Measurements from ENCODE around the gene BICD1. TPM values are rescaled to one million over a fixed set of nuclear protein-coding genes. Genes with fewer than 3 reads are reported as not detected.
"Not testable (repeated sequence)": the region's sequence is repeated elsewhere in the genome, so short reads cannot be mapped to it uniquely, and the experiment has no call there.

Gene BICD1
- total and polyA plus RNA-seq, 4 experiments from 2014 or later, result 3.7 to 20.3 (median 12.4) TPM

- no peak for DNase-seq
These were observed 21.9 kb upstream of the BICD1 start for GRCh38 chr12:32084753-32085152.

GRCh38 chr12:32087306-32087705 lies 19.3 kb upstream of the BICD1 start:
- Mint-ChIP-seq H3K36me3 (no peaks in the 10 kb centered on the region), H3K4me1 (no peaks in the 10 kb centered on the region), H3K9me3 (no peaks in the 10 kb centered on the region)

More at GRCh38 chr12:32084753-32085152, 21.9 kb upstream of the BICD1 start:
- Mint-ChIP-seq H3K27me3 (no peaks in the 10 kb centered on the region), H3K4me3 (no peak overlapping the region), H3K27ac (no peak overlapping the region), H3K36me3 (no peaks in the 10 kb centered on the region), H3K9me3 (no peaks in the 10 kb centered on the region), H3K4me1 (no peaks in the 10 kb centered on the region)
- H3K27ac ChIP-seq (ENCODE audit: low read depth, low read length), result no peak overlapping the region
- no peaks in the 10 kb centered on the region for H3K9me3 ChIP-seq (ENCODE audit: control insufficient read depth in 1 of 2, low read length in 2 of 2)
- no peaks in the 10 kb centered on the region for H3K36me3 ChIP-seq (ENCODE audit: insufficient read depth, low read length)
- ChIA-PET CTCF (ENCODE audit: partially characterized antibody) (interaction anchor here (1.1 to 1.9 kb wide), 2 partner anchors 9 to 24 kb away, joined by 3 to 7 read pairs; no protein-coding TSS in a partner anchor), POLR2A (ENCODE audit: partially characterized antibody) (no interaction called here)
- no peak overlapping the region for H3K4me3 ChIP-seq (ENCODE audit: low read length in 2 of 2)
- no peaks in the 10 kb centered on the region for H3K27me3 ChIP-seq (ENCODE audit: insufficient read depth, low read length)
- H3K4me1 ChIP-seq (ENCODE audit: insufficient read depth, low read length), result no peaks in the 10 kb centered on the region
- intact Hi-C loops (cut with micrococcal nuclease), result no loop called here

DNA sequence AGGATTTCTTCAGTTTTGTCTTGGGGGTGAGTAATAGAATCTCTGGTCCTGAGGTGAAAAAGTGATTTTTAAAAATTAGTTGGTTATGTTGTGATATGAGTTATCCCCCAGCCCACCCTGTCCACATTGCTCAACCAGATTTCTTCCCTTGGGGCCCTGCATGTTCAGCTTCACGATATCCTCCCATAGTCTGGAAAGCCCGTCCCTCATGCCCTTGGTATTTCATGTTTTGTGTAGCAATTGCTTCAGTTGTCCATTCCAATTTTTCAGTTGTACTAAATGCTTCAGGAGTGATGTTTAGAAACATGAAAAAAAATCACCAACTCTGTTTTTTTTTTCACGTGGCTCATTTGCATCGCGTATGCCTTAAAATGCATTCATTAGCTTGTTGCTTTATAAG lies 17.5 kb upstream of the BICD1 start:
- no peaks in the 10 kb centered on the region for H3K36me3 Mint-ChIP-seq
- POLR2A ChIA-PET (ENCODE audit: partially characterized antibody), result no interaction called here

More at GRCh38 chr12:32087306-32087705, 19.3 kb upstream of the BICD1 start:
- H3K4me3 Mint-ChIP-seq, result no peak overlapping the region
- DNase-seq, result no peak
- ChIA-PET CTCF (ENCODE audit: partially characterized antibody) (no interaction called here), POLR2A (ENCODE audit: partially characterized antibody) (no interaction called here)
- no peaks in the 10 kb centered on the region for H3K4me1 ChIP-seq (ENCODE audit: insufficient read depth, low read length)
- H3K27me3 ChIP-seq (ENCODE audit: insufficient read depth, low read length), result no peaks in the 10 kb centered on the region
- no peak overlapping the region for H3K27ac ChIP-seq (ENCODE audit: low read depth, low read length)
- intact Hi-C loops (cut with micrococcal nuclease), result no loop called here
- no peaks in the 10 kb centered on the region for H3K9me3 ChIP-seq (ENCODE audit: control insufficient read depth in 1 of 2, low read length in 2 of 2)
- H3K4me3 ChIP-seq (ENCODE audit: low read length in 2 of 2), result no peak overlapping the region
- no peak overlapping the region for H3K27ac Mint-ChIP-seq
- H3K36me3 ChIP-seq (ENCODE audit: insufficient read depth, low read length), result no peaks in the 10 kb centered on the region
- no peaks in the 10 kb centered on the region for H3K27me3 Mint-ChIP-seq

DNA sequence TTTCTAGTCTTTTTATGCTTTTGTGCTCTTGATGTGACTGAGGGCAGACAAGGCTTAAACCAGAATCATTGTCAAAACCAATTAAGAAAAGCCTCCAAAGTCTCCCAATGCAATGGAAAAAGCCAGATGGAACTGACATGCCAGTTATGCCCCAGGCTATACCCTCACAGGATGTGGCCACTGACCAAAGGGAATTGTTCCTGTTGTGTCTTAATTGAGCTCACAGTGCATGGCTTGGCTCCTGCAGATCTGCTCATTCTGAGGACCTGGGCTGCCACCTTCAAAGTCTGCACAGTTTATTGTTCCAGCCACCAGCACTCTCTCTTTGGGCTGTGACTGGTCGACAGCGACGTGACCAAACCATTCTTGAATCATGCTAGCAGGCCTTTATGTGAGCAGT lies 17.1 kb upstream of the BICD1 start:
- Mint-ChIP-seq H3K4me3 (no peak overlapping the region), H3K4me1 (no peaks in the 10 kb centered on the region), H3K36me3 (no peaks in the 10 kb centered on the region), H3K9me3 (no peaks in the 10 kb centered on the region), H3K27ac (no peak overlapping the region), H3K27me3 (no peaks in the 10 kb centered on the region)
- DNase-seq, result no peak
- Histone ChIP-seq H3K9me3 (ENCODE audit: control insufficient read depth in 1 of 2, low read length in 2 of 2) (no peaks in the 10 kb centered on the region), H3K4me1 (ENCODE audit: insufficient read depth, low read length) (no peaks in the 10 kb centered on the region), H3K36me3 (ENCODE audit: insufficient read depth, low read length) (no peaks in the 10 kb centered on the region), H3K4me3 (ENCODE audit: low read length in 2 of 2) (no peak overlapping the region), H3K27ac (ENCODE audit: low read depth, low read length) (no peak overlapping the region), H3K27me3 (ENCODE audit: insufficient read depth, low read length) (no peaks in the 10 kb centered on the region)
- CTCF ChIA-PET (ENCODE audit: partially characterized antibody), result no interaction called here
- POLR2A ChIA-PET (ENCODE audit: partially characterized antibody), result no interaction called here
- intact Hi-C loops (cut with micrococcal nuclease), result no loop called here

More for the DNA sequence above, 17.5 kb upstream of the BICD1 start:
- no peaks in the 10 kb centered on the region for H3K9me3 ChIP-seq (ENCODE audit: control insufficient read depth in 1 of 2, low read length in 2 of 2)
- no peaks in the 10 kb centered on the region for H3K4me1 ChIP-seq (ENCODE audit: insufficient read depth, low read length)
- no peak for DNase-seq
- CTCF ChIA-PET (ENCODE audit: partially characterized antibody), result no interaction called here
- no peaks in the 10 kb centered on the region for H3K36me3 ChIP-seq (ENCODE audit: insufficient read depth, low read length)
- no peaks in the 10 kb centered on the region for H3K4me1 Mint-ChIP-seq
- no peak overlapping the region for H3K27ac Mint-ChIP-seq
- no peak overlapping the region for H3K4me3 ChIP-seq (ENCODE audit: low read length in 2 of 2)
- H3K27me3 Mint-ChIP-seq, result no peaks in the 10 kb centered on the region
- H3K9me3 Mint-ChIP-seq, result no peaks in the 10 kb centered on the region
- no peaks in the 10 kb centered on the region for H3K27me3 ChIP-seq (ENCODE audit: insufficient read depth, low read length)
- intact Hi-C loops (cut with micrococcal nuclease), result no loop called here
- H3K27ac ChIP-seq (ENCODE audit: low read depth, low read length), result no peak overlapping the region
- no peak overlapping the region for H3K4me3 Mint-ChIP-seq

DNA sequence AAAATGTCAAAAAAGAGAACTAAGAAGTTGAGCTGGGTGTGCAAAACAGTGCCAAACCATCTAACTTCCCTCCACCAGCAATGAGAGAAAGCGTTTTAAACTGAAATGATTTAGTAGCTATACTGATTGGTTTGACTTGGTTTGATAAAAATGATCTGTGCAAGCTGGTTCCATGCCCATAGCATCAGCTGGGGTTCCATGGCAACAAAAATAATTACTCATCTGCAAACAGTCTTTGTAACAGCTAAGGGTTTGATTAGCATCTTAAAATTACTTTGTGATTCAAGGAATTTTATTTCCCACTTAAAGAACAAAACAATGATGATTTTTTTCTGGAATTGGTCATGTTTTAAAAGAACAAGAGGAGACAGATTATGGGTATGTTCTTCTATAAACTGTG lies 15.0 kb upstream of the BICD1 start:
- Mint-ChIP-seq H3K36me3 (no peaks in the 10 kb centered on the region), H3K4me1 (no peaks in the 10 kb centered on the region), H3K4me3 (no peak overlapping the region), H3K9me3 (no peaks in the 10 kb centered on the region), H3K27me3 (no peaks in the 10 kb centered on the region), H3K27ac (no peak overlapping the region)
- ChIA-PET POLR2A (ENCODE audit: partially characterized antibody) (no interaction called here), CTCF (ENCODE audit: partially characterized antibody) (no interaction called here)
- H3K27me3 ChIP-seq (ENCODE audit: insufficient read depth, low read length), result no peaks in the 10 kb centered on the region
- H3K9me3 ChIP-seq (ENCODE audit: control insufficient read depth in 1 of 2, low read length in 2 of 2), result no peaks in the 10 kb centered on the region
- no peak overlapping the region for H3K27ac ChIP-seq (ENCODE audit: low read depth, low read length)
- intact Hi-C loops (cut with micrococcal nuclease), result no loop called here
- no peaks in the 10 kb centered on the region for H3K36me3 ChIP-seq (ENCODE audit: insufficient read depth, low read length)
- no peak for DNase-seq
- no peaks in the 10 kb centered on the region for H3K4me1 ChIP-seq (ENCODE audit: insufficient read depth, low read length)
- no peak overlapping the region for H3K4me3 ChIP-seq (ENCODE audit: low read length in 2 of 2)

GRCh38 chr12:32098112-32098511 lies 8.5 kb upstream of the BICD1 start:
- CTCF ChIA-PET (ENCODE audit: partially characterized antibody), result no interaction called here
- H3K4me1 ChIP-seq (ENCODE audit: insufficient read depth, low read length), result no peaks in the 10 kb centered on the region
- H3K27me3 ChIP-seq (ENCODE audit: insufficient read depth, low read length), result no peaks in the 10 kb centered on the region
- no peak for DNase-seq
- no peaks in the 10 kb centered on the region for H3K36me3 ChIP-seq (ENCODE audit: insufficient read depth, low read length)
- no peak overlapping the region for H3K4me3 ChIP-seq (ENCODE audit: low read length in 2 of 2)
- Mint-ChIP-seq H3K4me3 (no peak overlapping the region), H3K27me3 (no peaks in the 10 kb centered on the region), H3K27ac (no peak overlapping the region), H3K9me3 (no peaks in the 10 kb centered on the region), H3K36me3 (no peaks in the 10 kb centered on the region), H3K4me1 (no peaks in the 10 kb centered on the region)
- H3K9me3 ChIP-seq (ENCODE audit: control insufficient read depth in 1 of 2, low read length in 2 of 2), result no peaks in the 10 kb centered on the region
- H3K27ac ChIP-seq (ENCODE audit: low read depth, low read length), result no peak overlapping the region
- intact Hi-C loops (cut with micrococcal nuclease), result no loop called here
- POLR2A ChIA-PET (ENCODE audit: partially characterized antibody), result no interaction called here

DNA sequence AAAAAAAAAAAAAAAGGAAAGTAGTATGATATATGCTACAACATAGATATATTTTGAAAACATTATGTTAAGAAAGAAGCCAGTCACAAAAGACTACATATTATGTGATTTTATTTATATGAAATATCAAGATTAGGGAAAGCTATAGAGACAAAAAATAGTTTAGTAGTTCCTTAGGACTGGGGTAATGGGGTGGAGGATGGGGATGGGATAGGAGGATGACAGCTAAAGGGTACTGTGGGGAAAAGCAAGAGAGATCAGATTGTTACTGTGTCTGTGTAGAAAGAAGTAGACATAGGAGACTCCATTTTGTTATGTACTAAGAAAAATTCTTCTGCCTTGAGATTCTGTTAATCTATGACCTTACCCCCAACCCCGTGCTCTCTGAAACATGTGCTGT lies 7.4 kb upstream of the BICD1 start:
- H3K4me3 Mint-ChIP-seq; H3K9me3 ChIP-seq (ENCODE audit: control insufficient read depth in 1 of 2, low read length in 2 of 2); H3K36me3 ChIP-seq (ENCODE audit: insufficient read depth, low read length); DNase-seq; H3K27me3 ChIP-seq (ENCODE audit: insufficient read depth, low read length); H3K4me3 ChIP-seq (ENCODE audit: low read length in 2 of 2); POLR2A ChIA-PET (ENCODE audit: partially characterized antibody); intact Hi-C loops (cut with micrococcal nuclease); H3K27me3 Mint-ChIP-seq; H3K36me3 Mint-ChIP-seq; H3K27ac ChIP-seq (ENCODE audit: low read depth, low read length); H3K4me1 Mint-ChIP-seq; H3K4me1 ChIP-seq (ENCODE audit: insufficient read depth, low read length); CTCF ChIA-PET (ENCODE audit: partially characterized antibody); H3K9me3 Mint-ChIP-seq: not testable (repeated sequence)
- peak overlapping the region in 1 of 7 donors; percentile 2 for H3K27ac Mint-ChIP-seq

- H3K27ac ChIP-seq (ENCODE audit: low read depth, low read length), result no peak overlapping the region
- no peaks in the 10 kb centered on the region for H3K36me3 ChIP-seq (ENCODE audit: insufficient read depth, low read length)
- ChIA-PET POLR2A (ENCODE audit: partially characterized antibody) (no interaction called here), CTCF (ENCODE audit: partially characterized antibody) (no interaction called here)
- H3K4me3 ChIP-seq (ENCODE audit: low read length in 2 of 2), result no peak overlapping the region
- Mint-ChIP-seq H3K4me1 (no peaks in the 10 kb centered on the region), H3K36me3 (no peaks in the 10 kb centered on the region), H3K9me3 (no peaks in the 10 kb centered on the region), H3K27me3 (no peaks in the 10 kb centered on the region), H3K27ac (peak overlapping the region in 1 of 7 donors; percentile 29), H3K4me3 (no peak overlapping the region)
- no peaks in the 10 kb centered on the region for H3K9me3 ChIP-seq (ENCODE audit: control insufficient read depth in 1 of 2, low read length in 2 of 2)
- H3K27me3 ChIP-seq (ENCODE audit: insufficient read depth, low read length), result no peaks in the 10 kb centered on the region
- DNase-seq, result no peak
- no peaks in the 10 kb centered on the region for H3K4me1 ChIP-seq (ENCODE audit: insufficient read depth, low read length)
- intact Hi-C loops (cut with micrococcal nuclease), result no loop called here
These were observed 6.3 kb upstream of the BICD1 start for GRCh38 chr12:32100361-32100760.
